Measurements from ENCODE around the gene DYNLT4.
A peak's percentile ranks its signal among the peaks of the same experiment; 100 is the strongest.

- TF ChIP-seq CTCF (IDR thresholded peaks at IDR 0.05) (peak; percentile 81 to 92 (median 90)), POLR2A (IDR thresholded peaks at IDR 0.05) (peak; percentile 88 to 98)
These were observed 7.2 kb downstream of the DYNLT4 start, which contains the start of gene PLK3 for GRCh38 chr1:44799770-44800584.

Data from adrenal gland (tissue), 5 donors.